H9 (cell line): Measurements from ENCODE around the gene NLGN4X. TPM values are rescaled to one million over a fixed set of nuclear protein-coding genes. Genes with fewer than 3 reads are reported as not detected.

Experiments used
- DNase-seq: peaks from one replicate; pipeline ENCODE4 v3.0.0-alpha.2; 2017
- H2AFZ ChIP-seq: one replicate; pipeline ENCODE4 v1.6.1; 2013; ENCODE audit warnings: mild to moderate bottlenecking, low read length, control low read depth, moderate library complexity
- H2AK5ac ChIP-seq: 2 replicates; pipeline ENCODE4 v1.6.1; 2013; ENCODE audit warnings: low read length, control low read depth, mixed read lengths; ENCODE audit not compliant: insufficient read length
- H2BK120ac ChIP-seq: one replicate; pipeline ENCODE4 v1.6.1; 2013; ENCODE audit warnings: low read depth, mild to moderate bottlenecking, low read length, control low read depth, inconsistent platforms; ENCODE audit not compliant: poor library complexity, severe bottlenecking
- H2BK12ac ChIP-seq: 2 replicates; pipeline ENCODE4 v1.6.1; 2013; ENCODE audit warnings: low read length, control low read depth, mixed read lengths, low read depth; ENCODE audit not compliant: insufficient read length
- H2BK15ac ChIP-seq: 2 replicates; pipeline ENCODE4 v1.6.1; 2013; ENCODE audit warnings: low read depth, low read length, control low read depth
- H2BK20ac ChIP-seq: one replicate; pipeline ENCODE4 v1.6.1; 2013; ENCODE audit warnings: low read depth, mild to moderate bottlenecking, low read length, control low read depth, inconsistent platforms; ENCODE audit not compliant: poor library complexity, severe bottlenecking
- H2BK5ac ChIP-seq: 2 replicates; pipeline ENCODE4 v1.6.1; 2013; ENCODE audit warnings: low read length, control low read depth, mixed read lengths; ENCODE audit not compliant: insufficient read length
- H3K14ac ChIP-seq: 2 replicates; pipeline ENCODE4 v1.6.1; 2013; ENCODE audit warnings: low read length, control low read depth; ENCODE audit not compliant: insufficient read depth
- H3K18ac ChIP-seq: 2 replicates; pipeline ENCODE4 v1.6.1; 2013; ENCODE audit warnings: low read depth, mild to moderate bottlenecking, mixed read lengths, low read length, control low read depth; ENCODE audit not compliant: insufficient read length
- H3K23ac ChIP-seq: 2 replicates; pipeline ENCODE4 v1.6.1; 2013; ENCODE audit warnings: low read length, control low read depth, mixed read lengths, low read depth; ENCODE audit not compliant: insufficient read length
- H3K23me2 ChIP-seq: 2 replicates; pipeline ENCODE4 v1.6.1; 2013; ENCODE audit warnings: low read depth, mild to moderate bottlenecking, mixed read lengths, low read length, control low read depth; ENCODE audit not compliant: insufficient read length, poor library complexity, severe bottlenecking
- H3K27ac ChIP-seq: 2 replicates; pipeline ENCODE4 v1.5.1; 2013; ENCODE audit warnings: low read length, control low read depth, mixed read lengths, low read depth; ENCODE audit not compliant: insufficient read length
- H3K27me3 ChIP-seq: 2 replicates; pipeline ENCODE4 v1.6.1; 2013; ENCODE audit warnings: low read length, control low read depth, inconsistent platforms; ENCODE audit not compliant: insufficient read depth
- H3K4ac ChIP-seq: 2 replicates; pipeline ENCODE4 v1.6.1; 2013; ENCODE audit warnings: low read depth, mild to moderate bottlenecking, control low read depth, inconsistent platforms, low read length, moderate library complexity
- H3K4me1 ChIP-seq: 2 replicates; pipeline ENCODE4 v1.6.1; 2013; ENCODE audit warnings: low read length, control low read depth, inconsistent platforms; ENCODE audit not compliant: insufficient read depth
- H3K4me2 ChIP-seq: 2 replicates; pipeline ENCODE4 v1.6.1; 2013; ENCODE audit warnings: low read length, control low read depth, mixed read lengths; ENCODE audit not compliant: insufficient read length, insufficient read depth
- H3K56ac ChIP-seq: 2 replicates; pipeline ENCODE4 v1.6.1; 2013; ENCODE audit warnings: low read depth, mild to moderate bottlenecking, mixed read lengths, low read length, control low read depth; ENCODE audit not compliant: insufficient read length
- H3K79me1 ChIP-seq: 2 replicates; pipeline ENCODE4 v1.6.1; 2013; ENCODE audit warnings: low read depth, mild to moderate bottlenecking, moderate library complexity, low read length, control low read depth, inconsistent platforms; ENCODE audit not compliant: insufficient read depth, poor library complexity, severe bottlenecking
- H3K79me2 ChIP-seq: 2 replicates; pipeline ENCODE4 v1.6.1; 2013; ENCODE audit warnings: low read length, control low read depth, inconsistent platforms; ENCODE audit not compliant: insufficient read depth
- H3K9ac ChIP-seq: 2 replicates; pipeline ENCODE4 v1.6.1; 2013; ENCODE audit warnings: low read length, control low read depth, mixed read lengths; ENCODE audit not compliant: insufficient read length; ENCODE audit errors: extremely low read depth
- H3K9me3 ChIP-seq: one replicate; pipeline ENCODE4 v1.6.1; 2013; ENCODE audit warnings: low read depth, low read length, inconsistent platforms; ENCODE audit not compliant: control insufficient read depth
- H3T11ph ChIP-seq: one replicate; pipeline ENCODE4 v1.6.1; 2013; ENCODE audit warnings: mild to moderate bottlenecking, low read length, control low read depth, inconsistent platforms
- H4K20me1 ChIP-seq: one replicate; pipeline ENCODE4 v1.6.1; 2013; ENCODE audit not compliant: control insufficient read depth, insufficient read length, insufficient read depth
- H4K5ac ChIP-seq: 2 replicates; pipeline ENCODE4 v1.6.1; 2013; ENCODE audit warnings: low read depth, mild to moderate bottlenecking, mixed read lengths, low read length, control low read depth; ENCODE audit not compliant: insufficient read length
- H4K8ac ChIP-seq: replicated peaks from 2 replicates; pipeline ENCODE4 v1.6.1; 2013; ENCODE audit warnings: low read length, control low read depth, mixed read lengths, low read depth; ENCODE audit not compliant: insufficient read length
- H4K91ac ChIP-seq: 2 replicates; pipeline ENCODE4 v1.6.1; 2013; ENCODE audit warnings: low read depth, mild to moderate bottlenecking, moderate library complexity, mixed read lengths, low read length, control low read depth; ENCODE audit not compliant: insufficient read length
- H3K27ac Mint-ChIP-seq, 3 experiments: 2 replicates in 2 of 3; 3 replicates in 1 of 3; pipeline ENCODE4 v1.8.0; 2020 to 2021; ENCODE audit warnings: mixed read lengths in 3 of 3, mild to moderate bottlenecking in 1 of 3, moderate library complexity in 1 of 3
- H3K27me3 Mint-ChIP-seq: 2 replicates; pipeline ENCODE4 v1.8.0; 2021; ENCODE audit warnings: low read depth, mild to moderate bottlenecking, moderate library complexity, mixed read lengths
- H3K36me3 Mint-ChIP-seq, 3 experiments: 2 replicates in 2 of 3; 3 replicates in 1 of 3; pipeline ENCODE4 v1.8.0; 2020 to 2021; ENCODE audit warnings: low read depth in 3 of 3, mixed read lengths in 3 of 3; ENCODE audit not compliant: insufficient read depth in 1 of 3
- H3K4me1 Mint-ChIP-seq, 2 experiments: 2 replicates each; pipeline ENCODE4 v1.8.0; 2020; ENCODE audit warnings: mixed read lengths in 2 of 2
- H3K4me3 Mint-ChIP-seq, 2 experiments: 2 replicates in 1 of 2; 3 replicates in 1 of 2; pipeline ENCODE4 v1.8.0; 2020 to 2021; ENCODE audit warnings: mild to moderate bottlenecking in 2 of 2, mixed read lengths in 2 of 2, moderate library complexity in 1 of 2
- H3K9me3 Mint-ChIP-seq, 2 experiments: 2 replicates in 1 of 2; 3 replicates in 1 of 2; pipeline ENCODE4 v1.8.0; 2020; ENCODE audit warnings: mild to moderate bottlenecking in 2 of 2, mixed read lengths in 2 of 2, moderate library complexity in 1 of 2
- CTCF ChIP-seq: fragments of 200-600 bp; sonication (generic); conservative IDR thresholded peaks from 3 replicates; pipeline ENCODE4 v1.8.0; 2021; ENCODE audit warnings: antibody characterized with exemption, mild to moderate bottlenecking
- WGBS: extraction: QIAGEN DNeasy Blood & Tissue Kit; methylation state at CpG from one replicate; pipeline ENCODE4 v1.1.7; 2013; ENCODE audit warnings: missing lambda C conversion rate, low lambda C conversion rate, mixed read lengths; ENCODE audit not compliant: insufficient read length; ENCODE audit errors: extremely low coverage; 5-methylcytosine and 5-hydroxymethylcytosine counted together
- total RNA-seq: library from RNA; stranded (reverse); gene quantifications from 2 replicates; pipeline ENCODE4 v1.2.1, GENCODE V29; 2021

NLGN4X gene
- total RNA-seq, 1 experiment from 2014 or later = 111 TPM

DNA sequence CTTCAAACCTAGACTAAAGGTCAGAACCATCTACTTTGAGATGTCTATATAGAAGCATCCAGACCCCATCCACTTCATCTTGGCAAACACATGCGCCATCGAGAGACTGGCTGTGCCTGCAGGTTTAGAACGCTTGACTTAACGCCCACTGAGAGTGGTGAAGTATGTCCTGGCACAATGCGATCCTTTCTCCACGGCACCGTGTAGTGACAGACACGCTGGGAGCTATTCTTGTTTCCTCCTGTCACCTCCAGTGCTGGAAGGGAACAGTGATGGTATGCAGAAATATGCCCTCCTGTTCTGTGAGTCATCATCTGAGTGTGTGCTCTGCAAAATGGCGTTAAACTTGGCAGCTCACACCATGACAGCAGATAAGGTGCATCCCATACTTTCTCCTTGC, 330.2 kb downstream of the NLGN4X start:
- Mint-ChIP-seq H3K4me3 (no peak overlapping the region), H3K9me3 (no peaks in the 10 kb centered on the region), H3K27me3 (no peaks in the 10 kb centered on the region), H3K36me3 (peaks cover 32 to 42% (median 38%) of the 10 kb centered on the region in 3 experiments), H3K4me1 (no peaks in the 10 kb centered on the region; a peak in 1 of 4 replicates), H3K27ac (no peak overlapping the region)
- Histone ChIP-seq H3K4me1 (no peaks in the 10 kb centered on the region), H3K79me2 (no peaks in the 10 kb centered on the region), H4K20me1 (peaks cover 3% of the 10 kb centered on the region), H3K18ac (no peak overlapping the region), H3K14ac (no peak overlapping the region), H3T11ph (no peak overlapping the region), H3K79me1 (peaks cover 3% of the 10 kb centered on the region), H2BK12ac (no peak overlapping the region), H3K56ac (no peak overlapping the region), H3K27me3 (no peaks in the 10 kb centered on the region), H3K23me2 (no peaks in the 10 kb centered on the region), H3K4ac (no peak overlapping the region), H2BK20ac (no peak overlapping the region), H2AK5ac (no peak overlapping the region), H3K4me2 (no peak overlapping the region), H3K9ac (no peak overlapping the region), H2BK5ac (no peak overlapping the region), H4K5ac (no peak overlapping the region), H4K8ac (no peak overlapping the region), H2BK15ac (no peak overlapping the region), H3K27ac (no peak overlapping the region), H2AFZ (no peak overlapping the region), H4K91ac (no peak overlapping the region), H2BK120ac (no peak overlapping the region), H3K23ac (no peak overlapping the region), H3K9me3 (no peaks in the 10 kb centered on the region)
- no peak for TF ChIP-seq CTCF
- WGBS = no CpG with 5 or more reads among the region's 9 CpGs
- DNase-seq = no peak
